GM21526 (cell line): ENCODE results near the gene TMEM42.
"Not testable (repeated sequence)": the region's sequence is repeated elsewhere in the genome, so short reads cannot be mapped to it uniquely, and the experiment has no call there.

Experiments used
- ATAC-seq: cut with Tn5 transposase; IDR thresholded peaks from one replicate; pipeline ENCODE4 v1.9.1; 2021; ENCODE audit warnings: moderate library complexity; ENCODE audit not compliant: unreplicated experiment, low FRiP score

TMEM42 gene

DNA sequence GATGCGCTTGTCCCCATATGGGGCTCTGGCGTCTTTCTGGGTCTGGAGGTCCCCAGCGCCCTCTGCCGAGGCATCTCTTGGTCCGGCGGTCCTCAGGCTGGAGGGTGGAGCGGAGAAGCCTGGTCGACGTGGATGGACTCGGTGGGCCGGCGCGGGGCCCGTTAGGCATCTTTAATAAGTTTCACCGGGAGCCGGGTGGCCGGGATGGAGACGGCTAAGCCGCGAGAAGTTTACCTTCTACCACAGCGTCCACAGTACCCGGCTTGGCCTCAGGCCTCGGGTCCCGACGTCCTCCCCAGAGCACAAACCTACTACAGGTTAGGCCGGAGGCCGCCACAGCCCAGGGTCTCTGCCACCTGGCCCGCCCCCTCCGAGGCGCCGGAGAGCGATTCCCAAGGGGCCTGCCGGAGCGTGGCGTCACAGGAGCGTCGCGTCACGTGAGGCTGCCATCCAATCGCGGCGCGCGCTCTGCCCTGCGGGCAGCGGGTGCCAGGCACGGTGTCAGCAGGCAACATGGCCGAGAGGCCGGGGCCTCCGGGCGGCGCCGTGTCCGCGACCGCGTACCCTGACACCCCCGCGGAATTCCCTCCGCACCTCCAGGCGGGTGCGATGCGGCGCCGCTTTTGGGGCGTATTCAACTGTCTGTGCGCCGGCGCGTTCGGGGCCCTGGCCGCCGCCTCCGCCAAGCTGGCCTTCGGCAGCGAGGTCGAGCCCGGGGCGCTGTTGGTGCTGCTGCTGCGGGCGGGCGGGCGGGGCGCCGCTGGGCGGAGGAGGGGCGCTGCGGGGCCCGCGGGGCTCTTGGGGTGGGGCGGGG is at the start of gene TMEM42:
Gene TMEM42, plus strand, starts transcription at position 501 of the 814 bp plus-strand sequence. Its CDS starts 13 bp downstream, at position 514.
- peak; percentile 94 for ATAC-seq

DNA sequence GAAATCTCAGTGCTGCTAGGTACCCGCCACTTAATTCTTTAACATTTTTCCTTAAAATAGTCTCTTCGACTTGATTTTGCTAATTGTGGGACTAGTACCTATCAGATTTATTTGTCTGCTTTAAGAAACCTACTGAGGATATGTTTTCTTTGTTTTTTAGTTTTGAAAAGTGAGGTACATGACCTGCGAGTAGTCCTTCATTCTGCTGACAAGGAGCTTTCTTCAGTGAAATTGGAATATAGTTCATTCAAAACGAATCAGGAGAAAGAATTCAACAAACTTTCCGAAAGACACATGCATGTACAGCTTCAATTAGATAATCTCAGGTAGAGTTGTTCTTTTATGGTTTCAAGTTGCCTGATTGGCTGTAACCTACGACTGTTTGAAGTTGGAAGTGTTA is 47.0 kb upstream of the TMEM42 start:
- no peak for ATAC-seq

DNA sequence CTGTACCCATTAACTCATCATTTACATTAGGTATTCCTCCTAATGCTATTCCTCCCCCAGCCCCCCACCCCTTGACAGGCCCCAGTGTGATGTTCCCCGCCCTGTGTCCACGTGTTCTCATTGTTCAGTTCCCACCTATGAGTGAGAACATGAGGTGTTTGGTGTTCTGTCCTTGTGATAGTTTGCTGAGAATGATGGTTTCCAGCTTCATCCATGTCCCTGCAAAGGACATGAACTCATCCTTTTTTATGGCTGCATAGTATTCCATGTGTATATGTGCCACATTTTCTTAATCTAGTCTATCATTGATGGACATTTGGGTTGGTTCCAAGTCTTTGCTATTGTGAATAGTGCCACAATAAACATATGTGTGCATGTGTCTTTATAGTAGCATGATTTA is 45.4 kb upstream of the TMEM42 start:
- ATAC-seq, result not testable (repeated sequence)

DNA sequence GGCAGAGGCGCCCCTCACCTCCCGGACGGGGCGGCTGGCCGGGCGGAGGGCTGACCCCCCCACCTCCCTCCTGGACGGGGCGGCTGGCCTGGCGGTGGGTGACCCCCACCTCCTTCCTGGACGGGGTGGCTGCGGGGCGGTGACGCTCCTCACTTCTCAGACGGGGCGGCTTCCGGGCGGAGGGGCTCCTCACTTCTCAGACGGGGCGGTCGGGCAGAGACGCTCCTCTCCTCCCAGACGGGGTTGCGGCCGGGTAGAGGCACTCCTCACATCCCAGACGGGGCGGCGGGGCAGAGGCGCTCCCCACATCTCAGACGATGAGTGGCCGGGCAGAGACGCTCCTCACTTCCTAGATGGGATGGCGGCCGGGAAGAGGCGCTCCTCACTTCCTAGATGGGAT is 40.5 kb upstream of the TMEM42 start:
- ATAC-seq, result not testable (repeated sequence)

DNA sequence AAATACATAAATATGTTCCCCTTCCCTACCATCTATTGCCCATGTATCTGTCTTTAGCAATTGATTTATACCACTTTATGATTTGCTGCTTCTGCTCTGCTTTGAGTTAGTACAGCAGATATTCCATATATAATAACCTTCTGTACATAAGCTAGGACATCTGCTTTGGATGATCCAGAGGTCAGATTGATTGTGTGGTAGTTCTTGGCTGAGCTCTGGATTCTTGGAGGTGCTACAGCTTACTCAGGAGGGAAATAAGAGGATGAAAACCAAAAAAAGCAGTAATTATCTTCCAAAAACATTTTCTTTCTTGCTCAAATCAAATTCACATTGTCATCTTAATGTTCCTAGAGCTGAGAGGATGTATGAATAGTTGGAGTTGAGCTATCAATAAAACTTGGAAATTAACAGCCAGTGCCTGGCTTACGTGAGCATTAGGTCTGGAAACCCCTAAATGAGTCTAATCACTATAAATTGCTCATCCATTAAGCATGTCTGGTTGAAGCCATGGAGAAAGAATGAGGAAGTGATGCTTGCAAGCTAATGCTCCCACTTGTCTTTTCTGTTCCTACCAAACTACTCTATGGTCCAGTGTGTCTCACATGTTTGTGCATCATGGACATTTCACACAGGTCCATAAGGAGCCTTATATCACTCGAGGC is 36.3 kb upstream of the TMEM42 start:
- no peak for ATAC-seq

DNA sequence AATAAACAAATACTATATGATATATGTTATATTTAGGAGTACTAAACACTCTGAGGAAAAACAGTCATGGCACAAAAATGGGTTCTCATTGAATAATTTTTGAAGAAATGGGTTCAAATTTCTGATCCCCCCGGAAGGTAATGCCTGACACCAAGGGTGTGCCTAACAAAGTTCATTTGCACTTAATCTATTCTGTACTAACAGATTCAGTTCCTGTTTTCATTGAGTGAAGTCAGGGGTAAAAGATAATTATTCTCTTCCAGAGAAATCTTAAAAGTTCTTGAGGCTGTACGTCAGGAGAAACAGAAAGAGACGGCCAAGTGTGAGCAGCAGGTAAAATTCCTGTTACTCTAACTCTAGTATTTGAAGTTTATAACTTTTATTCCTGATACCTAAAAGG is 34.5 kb upstream of the TMEM42 start:
- ATAC-seq, result no peak

DNA sequence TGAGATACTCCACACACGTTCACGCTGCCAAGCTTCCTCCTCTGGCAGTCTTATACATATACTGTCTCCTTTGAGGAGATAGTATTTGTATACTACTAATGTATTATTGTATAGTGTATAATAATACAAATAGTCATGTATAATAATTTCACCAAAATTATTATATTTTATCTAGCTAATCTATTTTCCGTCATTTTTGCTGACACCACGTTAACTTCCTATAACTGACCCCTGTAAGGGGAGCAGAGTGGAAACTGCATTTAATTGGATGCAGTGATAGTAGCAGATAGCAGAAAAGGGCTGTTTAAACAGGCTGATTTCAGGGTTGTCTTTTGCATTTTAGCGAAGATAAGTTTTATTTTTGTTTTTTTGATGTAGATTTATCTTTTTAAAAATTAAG is 30.5 kb upstream of the TMEM42 start:
- ATAC-seq, result no peak

DNA sequence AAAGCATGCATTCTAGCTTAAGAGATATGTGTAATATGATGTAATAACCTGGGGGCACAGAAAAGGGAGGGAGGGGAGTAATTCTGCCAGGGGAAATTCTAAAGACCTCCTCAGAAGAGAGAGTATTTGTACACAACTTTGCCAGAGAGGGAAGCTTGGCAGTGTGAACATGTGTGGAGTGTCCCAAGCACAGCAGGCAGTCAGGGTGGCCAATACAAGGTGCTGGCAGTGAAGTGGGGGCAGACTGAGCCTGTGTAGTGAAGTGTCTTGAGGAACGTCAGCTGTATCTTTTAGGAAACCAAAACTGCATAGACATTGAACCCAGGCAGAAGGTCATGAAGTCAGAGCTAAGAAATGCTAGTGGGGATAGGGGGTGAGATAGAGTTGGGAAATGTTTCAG is 29.7 kb upstream of the TMEM42 start:
- ATAC-seq, result no peak

DNA sequence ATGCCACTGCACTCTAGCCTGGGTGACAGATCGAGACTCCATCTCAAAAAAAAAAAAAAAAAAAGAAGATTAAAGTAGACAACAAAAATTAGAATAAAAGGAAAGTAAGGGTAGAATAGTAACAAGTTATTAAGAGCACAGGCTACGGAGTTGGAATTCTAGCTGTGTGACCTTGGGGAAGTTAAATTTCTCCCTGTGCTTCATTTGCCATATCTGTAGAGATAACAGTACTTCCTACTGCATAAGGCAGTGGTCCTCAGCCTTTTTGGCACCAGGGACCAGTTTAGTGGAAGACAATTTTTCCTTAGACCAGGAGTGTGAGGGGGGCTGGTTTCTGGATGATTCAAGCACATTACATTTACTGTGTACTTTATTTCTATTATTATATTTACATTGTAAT is 28.7 kb upstream of the TMEM42 start:
- no peak for ATAC-seq

DNA sequence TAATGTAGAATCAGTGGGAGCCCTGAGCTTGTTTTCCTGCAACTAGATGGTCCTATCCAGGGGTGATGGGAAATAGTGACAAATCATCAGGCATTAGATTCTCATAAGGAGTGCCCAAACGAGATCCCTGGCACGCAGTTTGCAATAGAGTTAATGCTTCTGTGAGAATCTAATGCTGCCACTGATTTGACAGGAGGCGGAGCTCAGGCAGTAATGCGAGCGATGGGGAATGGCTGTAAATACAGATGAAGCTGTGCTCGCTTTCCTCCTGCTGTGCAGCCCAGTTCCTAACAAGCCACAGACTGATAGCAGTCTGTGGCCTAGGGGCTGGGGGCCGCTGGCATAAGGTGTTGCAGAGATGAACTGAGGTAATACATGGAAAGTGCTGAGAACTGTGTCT is 28.3 kb upstream of the TMEM42 start:
- ATAC-seq, result no peak

DNA sequence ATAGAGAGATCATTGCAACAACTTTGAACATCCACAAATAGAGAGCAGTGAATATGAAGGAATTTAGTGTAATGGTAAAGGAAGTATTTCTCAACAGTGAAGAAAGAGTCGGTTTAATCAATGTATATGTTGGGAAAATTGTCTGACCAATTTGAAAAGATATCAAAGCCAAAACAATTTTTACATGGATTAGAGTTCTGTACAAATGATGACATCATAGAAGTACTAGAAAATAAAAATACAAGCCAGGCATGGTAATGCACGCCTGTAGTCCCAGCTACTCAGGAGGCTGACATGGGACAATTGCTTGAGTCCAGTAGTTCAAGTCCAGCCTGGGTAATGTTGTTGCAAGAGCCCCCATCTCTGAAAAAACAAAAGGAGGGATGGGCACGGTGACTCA is 26.0 kb upstream of the TMEM42 start:
- no peak for ATAC-seq

DNA sequence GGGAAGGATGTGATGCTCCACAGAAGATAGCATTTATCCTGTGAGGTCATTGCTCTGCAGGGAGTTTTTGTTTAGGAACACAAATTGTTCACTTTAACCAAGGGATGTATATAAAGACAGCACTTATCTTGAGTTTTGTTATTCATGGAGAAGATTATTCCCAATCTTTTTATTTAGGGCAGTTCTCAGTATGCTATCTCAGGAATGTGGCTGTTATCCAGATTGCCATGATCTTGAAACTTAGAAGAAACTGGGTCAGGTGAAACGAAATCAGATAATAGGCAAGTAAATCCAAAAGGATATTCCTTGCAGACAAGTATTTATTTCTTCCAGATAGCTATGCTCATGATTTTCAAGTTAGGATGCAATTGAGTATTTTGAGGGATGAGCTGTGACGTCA is 19.3 kb upstream of the TMEM42 start:
- no peak for ATAC-seq

DNA sequence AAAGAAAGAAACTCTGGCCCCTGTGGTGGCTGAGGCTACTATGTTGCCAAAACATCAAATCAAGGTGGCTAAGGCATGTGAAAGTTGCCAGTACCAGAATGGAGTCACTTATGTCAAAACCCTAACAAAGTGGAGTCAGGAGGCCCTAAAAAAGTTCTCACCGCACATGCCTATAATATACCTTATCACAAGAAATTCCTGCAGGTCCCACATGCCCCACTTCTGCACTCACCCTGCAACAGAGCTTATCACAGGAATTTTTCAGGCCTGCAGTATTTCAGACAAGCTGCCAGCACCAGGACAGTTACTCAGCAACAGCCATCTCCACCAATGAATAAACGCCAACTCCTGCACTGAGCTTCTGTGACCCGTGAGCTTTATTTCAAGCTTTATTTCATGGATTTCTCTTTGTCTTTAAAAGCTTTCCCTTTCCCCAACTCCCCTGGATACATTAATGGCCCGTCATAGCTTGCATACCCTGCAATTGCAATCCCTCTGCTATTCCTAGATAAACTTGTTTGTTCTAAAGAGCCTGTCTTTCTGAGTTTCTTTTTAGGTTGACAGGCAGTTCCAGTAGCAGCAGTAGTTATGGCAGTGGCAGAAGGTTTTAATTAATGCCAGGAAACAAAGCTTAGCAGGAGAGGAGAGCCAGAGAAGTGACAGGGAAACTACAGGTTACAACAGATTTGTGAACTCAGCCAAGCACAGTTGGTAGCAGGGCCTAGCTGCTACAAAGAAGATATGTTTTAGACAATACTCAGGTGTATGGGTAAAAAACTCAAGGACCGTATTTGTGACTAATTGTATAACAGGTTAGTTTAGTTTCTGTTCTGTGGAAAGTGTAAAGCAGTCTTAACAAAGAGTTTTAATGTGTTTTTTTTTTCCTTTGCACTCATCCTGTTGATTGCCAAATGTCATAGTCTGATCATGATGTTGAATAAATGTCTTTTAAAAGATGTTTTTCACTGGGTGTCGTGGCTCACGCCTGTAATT is 15.9 kb upstream of the TMEM42 start:
- ATAC-seq, result no peak

DNA sequence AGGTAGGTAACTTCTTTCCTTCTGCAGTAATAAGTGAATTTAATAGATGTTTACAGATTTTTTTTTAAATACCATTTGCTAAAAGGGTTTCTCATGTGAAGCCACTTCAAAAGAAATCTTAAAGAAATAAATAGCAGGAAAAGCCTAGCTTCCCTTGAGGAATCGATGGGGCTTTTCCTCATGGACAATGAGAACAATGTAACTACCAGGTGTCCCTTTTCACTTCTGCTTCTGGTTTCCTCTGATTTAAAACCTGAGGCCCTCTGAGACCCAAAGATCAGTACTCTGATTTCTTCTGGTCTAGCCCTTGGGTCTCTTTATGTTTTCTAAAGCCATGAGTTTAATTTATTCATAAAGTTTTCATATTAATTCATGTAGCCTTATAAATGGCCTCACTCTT is 13.1 kb upstream of the TMEM42 start:
- no peak for ATAC-seq

DNA sequence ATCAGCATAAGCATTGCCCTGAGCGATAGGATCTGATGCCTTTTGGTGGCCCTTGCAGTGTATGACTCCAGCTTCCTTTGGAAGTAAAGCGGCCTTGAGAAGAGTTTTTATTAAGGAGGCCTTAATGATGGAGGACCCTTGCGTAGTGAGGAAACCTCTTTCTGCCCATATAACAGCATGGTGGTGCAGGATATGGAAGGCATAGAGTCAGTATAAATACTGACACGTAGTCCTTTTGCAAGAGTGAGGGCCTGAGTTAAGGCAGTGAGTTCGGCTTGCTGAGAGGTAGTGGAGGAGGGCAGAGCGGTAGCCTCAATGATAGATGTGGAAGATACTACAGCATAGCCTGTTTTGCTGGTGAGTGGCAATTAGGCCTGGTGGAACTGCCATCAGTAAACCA is 5.0 kb upstream of the TMEM42 start:
- ATAC-seq, result not testable (repeated sequence)

DNA sequence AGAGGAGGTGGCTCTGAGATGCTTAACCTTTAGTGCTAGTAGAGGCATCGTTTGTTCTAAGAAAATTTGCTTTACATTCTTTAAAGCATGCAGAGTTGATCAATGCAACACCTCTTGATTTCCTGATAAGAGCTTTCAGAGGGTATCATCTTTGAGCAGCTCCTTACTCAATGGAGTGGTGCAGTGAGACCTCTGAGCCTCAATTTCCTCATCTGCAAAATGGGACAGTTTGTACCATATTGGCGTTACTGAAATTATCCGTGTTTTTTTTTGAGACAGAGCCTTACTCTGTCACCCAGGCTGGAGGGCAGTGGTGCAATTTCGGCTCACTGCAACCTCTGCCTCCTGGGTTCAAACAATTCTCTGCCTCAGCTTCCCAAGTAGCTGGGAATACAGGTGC is 1.6 kb upstream of the TMEM42 start:
- no peak for ATAC-seq

DNA sequence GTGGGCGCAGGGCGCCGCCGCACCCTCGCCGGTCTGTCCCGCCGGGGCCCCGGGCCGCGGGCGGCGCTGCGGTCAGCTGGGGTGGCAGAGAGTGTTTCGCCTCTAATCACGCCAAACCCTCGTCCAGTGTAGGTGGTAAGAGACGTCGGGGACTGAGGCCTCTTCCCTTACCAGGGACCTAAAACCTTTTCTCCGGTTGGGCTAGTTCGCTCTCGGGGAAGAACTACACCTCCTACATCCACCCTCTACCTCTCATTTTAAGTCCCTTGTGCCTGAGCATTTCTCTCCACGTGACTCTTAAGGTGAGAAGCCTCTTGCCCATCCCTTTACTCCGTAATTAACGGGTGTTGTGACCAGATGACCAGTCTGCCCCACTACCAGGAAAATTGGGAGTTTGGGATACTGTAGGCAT is 520 bp downstream of the TMEM42 start:
- ATAC-seq, result peak; percentile 23

DNA sequence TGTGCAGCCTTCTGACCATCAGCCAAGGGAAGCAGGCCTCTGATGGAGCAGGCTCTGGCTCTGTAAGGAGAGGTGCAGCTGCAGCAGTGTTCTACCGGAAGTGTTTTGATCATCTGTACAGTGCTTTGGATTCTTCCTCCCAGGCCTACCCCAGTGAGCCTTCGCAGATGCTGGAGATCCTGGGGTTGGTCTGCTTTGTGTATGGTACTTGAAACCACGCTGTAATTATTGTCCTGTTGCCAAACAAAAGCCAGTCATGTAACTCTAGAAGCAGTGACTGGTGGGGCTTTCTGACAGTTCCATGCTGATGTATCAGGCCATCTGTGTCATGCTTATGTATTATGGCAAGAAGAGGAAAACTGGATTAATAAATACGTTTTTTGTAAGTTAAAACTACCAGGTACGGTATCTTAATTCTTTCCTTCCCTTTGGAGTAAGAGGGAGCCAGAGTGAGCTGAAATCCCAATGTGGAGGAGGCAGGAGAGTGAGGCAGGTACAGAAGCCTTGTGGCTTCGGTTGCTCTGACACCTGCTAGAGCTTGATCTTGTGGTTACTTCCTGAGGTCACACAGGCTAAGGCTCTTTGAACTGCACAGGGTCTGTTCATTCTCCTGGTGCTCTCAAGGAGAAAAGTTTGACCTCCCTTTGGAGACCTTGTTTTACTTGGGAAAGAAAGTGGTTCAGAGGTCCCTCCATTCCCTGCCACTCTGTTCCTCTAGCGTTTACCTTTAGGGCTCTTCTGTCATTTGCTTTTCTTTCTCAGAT is 3.7 kb downstream of the TMEM42 start:
- ATAC-seq, result no peak

DNA sequence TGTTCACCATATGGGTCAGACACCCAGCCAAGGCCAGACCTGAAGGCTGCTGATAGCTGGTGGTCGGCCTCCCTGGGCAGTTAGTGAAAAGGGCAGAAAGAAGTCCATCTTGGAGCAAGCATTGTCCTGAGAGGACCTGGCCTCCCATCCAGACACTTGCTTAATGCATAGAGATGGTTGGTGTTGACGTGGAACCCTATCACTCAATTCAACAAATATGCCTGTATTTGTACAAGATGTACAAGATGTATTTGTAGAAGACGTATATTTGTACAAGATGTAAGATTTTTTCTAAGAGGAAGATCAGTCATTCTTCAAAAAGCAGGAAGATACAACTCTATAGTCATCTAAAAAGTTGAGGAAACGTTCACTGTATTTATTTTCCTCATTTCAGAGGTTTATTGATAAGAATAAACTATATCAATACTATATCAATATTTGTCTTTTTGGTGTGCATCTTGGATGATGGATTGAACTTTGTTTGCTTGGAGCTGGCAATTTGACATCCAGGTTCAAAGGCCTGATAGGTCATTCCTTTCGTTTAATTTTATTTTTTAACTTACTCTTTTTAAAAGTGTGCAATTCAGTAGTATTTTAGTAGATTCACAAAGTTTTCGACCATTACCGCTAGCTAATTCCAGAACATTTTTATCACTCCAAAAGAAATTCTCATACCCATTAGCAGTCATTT is 5.9 kb downstream of the TMEM42 start:
- no peak for ATAC-seq
